KMS-11 (cell line): ENCODE measurements around the gene CNTRL.
"Not testable (repeated sequence)": the region's sequence is repeated elsewhere in the genome, so short reads cannot be mapped to it uniquely, and the experiment has no call there.

Experiments used
- H2AFZ ChIP-seq: fragments of 200-600 bp; sonication (generic); 2 replicates; pipeline ENCODE4 v1.6.1; 2016; ENCODE audit warnings: antibody characterized with exemption, mixed run types, low read depth
- H3K27ac ChIP-seq: fragments of 200-600 bp; sonication (generic); 2 replicates; pipeline ENCODE4 v1.6.1; 2016; ENCODE audit warnings: mild to moderate bottlenecking, mixed run types
- H3K27me3 ChIP-seq: fragments of 200-600 bp; sonication (generic); 2 replicates; pipeline ENCODE4 v1.6.1; 2017; ENCODE audit warnings: mild to moderate bottlenecking, low read depth, mixed run types, moderate library complexity; ENCODE audit not compliant: insufficient read depth
- H3K36me3 ChIP-seq: fragments of 200-600 bp; sonication (generic); 2 replicates; pipeline ENCODE4 v1.6.1; 2017; ENCODE audit warnings: mild to moderate bottlenecking, mixed run types; ENCODE audit not compliant: insufficient read depth
- H3K4me1 ChIP-seq: fragments of 200-600 bp; sonication (generic); 2 replicates; pipeline ENCODE4 v1.6.1; 2016; ENCODE audit warnings: mild to moderate bottlenecking, low read depth, mixed run types; ENCODE audit not compliant: poor library complexity, severe bottlenecking
- H3K4me2 ChIP-seq: fragments of 200-600 bp; sonication (generic); 2 replicates; pipeline ENCODE4 v1.7.0; 2016; ENCODE audit warnings: mild to moderate bottlenecking, mixed run types
- H3K4me3 ChIP-seq: fragments of 200-600 bp; sonication (generic); IDR thresholded peaks from 2 replicates; pipeline ENCODE4 v1.6.1; 2017; ENCODE audit warnings: low read depth, low read length, mixed read lengths; ENCODE audit not compliant: insufficient read depth
- H3K79me2 ChIP-seq: fragments of 200-600 bp; sonication (generic); 2 replicates; pipeline ENCODE4 v1.6.1; 2016; ENCODE audit warnings: low read depth, mixed run types; ENCODE audit not compliant: insufficient read depth
- H3K9ac ChIP-seq: fragments of 200-600 bp; sonication (generic); 2 replicates; pipeline ENCODE4 v1.6.1; 2016; ENCODE audit warnings: mild to moderate bottlenecking, mixed run types
- H4K20me1 ChIP-seq: fragments of 200-600 bp; sonication (generic); 2 replicates; pipeline ENCODE4 v1.6.1; 2016; ENCODE audit warnings: mild to moderate bottlenecking, mixed run types; ENCODE audit not compliant: insufficient read depth
- CTCF ChIP-seq: fragments of 200-600 bp; sonication (generic); conservative IDR thresholded peaks from 2 replicates; pipeline ENCODE4 v1.6.1; 2017; ENCODE audit warnings: low read depth, mild to moderate bottlenecking, antibody characterized with exemption, low read length, moderate library complexity, mixed read lengths

The CNTRL gene

DNA sequence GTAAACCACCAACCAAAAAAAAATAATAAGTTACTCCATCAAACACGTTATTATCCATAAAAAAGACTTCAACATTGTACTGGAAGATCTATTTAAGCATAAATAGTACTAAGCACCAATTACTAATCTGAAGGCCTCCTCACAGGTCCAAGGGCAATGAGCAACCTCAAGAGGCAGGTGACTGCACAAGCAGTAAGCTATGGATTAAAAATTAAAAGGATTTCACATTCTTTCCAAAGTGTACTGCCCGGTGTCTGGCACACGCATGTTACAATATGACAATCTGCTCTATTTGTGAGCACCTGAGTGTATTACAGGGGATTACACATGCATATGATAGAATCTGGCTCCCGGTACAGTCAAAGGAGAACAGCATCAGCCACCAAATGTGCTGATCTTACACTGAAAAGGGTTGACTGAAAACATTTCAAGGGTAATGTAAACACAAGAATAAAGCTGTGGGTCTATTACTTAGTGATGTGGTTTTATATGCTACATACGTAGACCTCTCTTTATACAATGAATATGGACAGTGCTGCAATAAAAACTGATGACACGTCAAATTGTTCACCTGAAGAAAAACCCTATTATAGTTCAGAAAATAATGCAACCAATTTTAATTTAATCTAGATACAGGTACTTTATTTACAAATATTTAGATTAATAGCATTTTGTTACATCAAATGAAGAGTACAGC lies 104.1 kb downstream of the CNTRL start:
- Histone ChIP-seq H3K27ac (no peak overlapping the region), H3K79me2 (no peaks in the 10 kb centered on the region), H4K20me1 (0 out of 2 replicates have a peak, but pooled peaks cover 5% of the 10 kb centered on the region), H3K27me3 (no peaks in the 10 kb centered on the region), H3K4me2 (no peak overlapping the region), H2AFZ (no peak overlapping the region), H3K4me3 (no peak overlapping the region), H3K9ac (no peak overlapping the region), H3K36me3 (no peaks in the 10 kb centered on the region; the same call in 1 of the 2 replicates), H3K4me1 (no peaks in the 10 kb centered on the region)
- no peak for TF ChIP-seq CTCF

DNA sequence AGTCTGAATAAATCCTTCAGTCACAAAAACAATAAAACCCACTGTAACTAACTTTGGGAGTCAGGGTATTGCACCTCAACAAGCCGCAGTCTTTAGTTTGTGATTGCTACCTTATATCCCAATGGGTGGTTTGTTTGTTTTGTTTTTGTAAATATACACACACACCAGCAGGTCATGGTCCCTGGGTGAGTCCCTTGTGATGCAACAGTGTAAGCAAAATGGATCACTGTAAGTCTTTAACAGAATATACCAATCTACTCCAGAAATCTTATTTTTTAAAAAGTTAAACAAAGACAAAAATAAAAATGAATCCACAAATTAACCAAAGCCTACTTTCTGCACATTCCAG lies 104.6 kb downstream of the CNTRL start:
- not testable (repeated sequence) for H3K36me3 ChIP-seq, H3K4me2 ChIP-seq, H4K20me1 ChIP-seq, H3K27me3 ChIP-seq, H3K4me1 ChIP-seq, H3K79me2 ChIP-seq, H2AFZ ChIP-seq, H3K27ac ChIP-seq, H3K4me3 ChIP-seq, H3K9ac ChIP-seq

DNA sequence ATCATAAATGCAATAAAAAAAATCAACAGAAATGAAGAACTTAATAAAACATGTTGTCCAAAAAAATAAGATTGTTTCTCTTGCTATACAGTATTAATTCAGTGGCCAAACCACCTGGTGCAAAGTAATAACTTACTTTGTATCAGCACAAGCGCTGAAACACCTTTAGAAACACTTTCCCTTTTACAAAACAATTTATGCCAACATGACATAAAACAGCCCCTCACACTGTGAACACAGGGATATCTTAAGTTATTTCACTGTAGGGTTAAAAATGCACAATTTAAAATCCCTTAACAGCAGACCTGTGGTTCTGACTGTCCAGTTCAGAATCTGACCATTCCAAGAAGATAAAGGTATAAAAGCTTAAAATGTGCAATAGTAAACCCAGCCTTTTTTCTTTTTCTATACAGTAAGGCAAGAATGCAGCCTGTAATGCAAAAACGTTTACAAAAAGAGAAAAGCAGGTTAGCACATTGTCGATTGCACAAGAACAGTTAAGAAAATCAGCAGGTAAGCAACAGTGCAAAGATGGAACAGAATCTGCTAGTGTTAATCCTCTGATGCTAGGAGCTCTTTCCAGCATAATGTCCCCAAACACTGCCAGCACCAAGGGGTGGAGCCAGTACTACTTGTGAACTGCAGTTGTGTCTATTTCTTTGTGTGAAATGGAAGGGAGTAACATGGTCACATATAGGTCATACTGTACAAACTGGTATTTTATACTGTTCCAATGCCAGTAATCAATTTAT lies 105.4 kb downstream of the CNTRL start:
- Histone ChIP-seq H4K20me1 (0 out of 2 replicates have a peak, but pooled peaks cover 5% of the 10 kb centered on the region), H3K4me2 (no peak overlapping the region), H3K79me2 (no peaks in the 10 kb centered on the region), H3K4me1 (no peaks in the 10 kb centered on the region), H3K27me3 (no peaks in the 10 kb centered on the region), H3K4me3 (no peak overlapping the region), H3K36me3 (no peaks in the 10 kb centered on the region; the same call in 1 of the 2 replicates), H2AFZ (no peak overlapping the region), H3K9ac (no peak overlapping the region), H3K27ac (no peak overlapping the region)
- TF ChIP-seq CTCF: no peak

- Histone ChIP-seq H3K36me3 (no peaks in the 10 kb centered on the region; the same call in 1 of the 2 replicates), H3K27ac (no peak overlapping the region), H2AFZ (no peak overlapping the region), H3K27me3 (no peaks in the 10 kb centered on the region), H3K4me3 (no peak overlapping the region), H3K79me2 (peaks cover 3% of the 10 kb centered on the region; the same call in 1 of the 2 replicates), H3K9ac (no peak overlapping the region), H4K20me1 (0 out of 2 replicates have a peak, but pooled peaks cover 5% of the 10 kb centered on the region), H3K4me1 (peaks cover 5% of the 10 kb centered on the region), H3K4me2 (no peak overlapping the region)
- TF ChIP-seq CTCF: no peak
Observed at GRCh38 chr9:121182101-121182836, 107.5 kb downstream of the CNTRL start.
